Gastroesophageal sphincter (tissue), 3 donors: ENCODE data around the gene C1R.

Experiments
- CTCF ChIP-seq, 4 experiments: fragments of 200-600 bp in 2 of 4; fragments of 450-650 bp in 2 of 4; sonication (generic) in 1 of 4; IDR thresholded peaks; one replicate each; pipeline ENCODE4 v1.5.1; 2017 to 2019; ENCODE audit warnings: antibody characterized with exemption in 4 of 4, mild to moderate bottlenecking in 2 of 4, moderate library complexity in 2 of 4
- EP300 ChIP-seq: sonication (generic); formaldehyde crosslinking; IDR thresholded peaks from one replicate; pipeline ENCODE4 v1.6.1; 2017; ENCODE audit warnings: antibody characterized with exemption, mild to moderate bottlenecking

GRCh38 chr12:7134396-7135166 is 42.3 kb upstream of the C1R start:
- no peak for TF ChIP-seq EP300
- no peak for TF ChIP-seq CTCF (IDR thresholded peaks at IDR 0.05)
